OCI-LY7 (cell line): Measurements from ENCODE around the gene SETDB2. TPM values are rescaled to one million over a fixed set of nuclear protein-coding genes. Genes with fewer than 3 reads are reported as not detected.

ENCODE experiments used
- BruUV-seq: library from RNA; stranded (reverse); fragments of 400-500 nt; replicated peaks from 2 replicates; lab custom pipeline; 2021; lab: Mats Ljungman, UMichigan
- CTCF ChIA-PET: fragments of 300-600 bp; sonication (Branson Sonifier 250); formaldehyde crosslinking; loops from one replicate; lab custom pipeline; 2022; ENCODE audit warnings: antibody characterized with exemption; ENCODE audit not compliant: unreplicated experiment; lab: Charles Lee
- POLR2A ChIA-PET: fragments of 300-600 bp; sonication (Branson Sonifier 250); formaldehyde crosslinking; loops from one replicate; lab custom pipeline; 2022; ENCODE audit warnings: antibody characterized with exemption; lab: Charles Lee
- DNase-seq: peaks from one replicate; pipeline ENCODE4 v3.0.0-alpha.2; 2015; ENCODE audit warnings: low spot score
- H2AFZ ChIP-seq: fragments of 200-600 bp; sonication (generic), shearing (Covaris generic); 2 replicates; pipeline ENCODE4 v1.6.1; 2014; ENCODE audit warnings: mild to moderate bottlenecking, antibody characterized with exemption, low read length, moderate library complexity
- H3K27ac ChIP-seq: fragments of 200-600 bp; sonication (generic); 2 replicates; pipeline ENCODE4 v1.5.1; 2014; ENCODE audit warnings: mixed run types, low read depth, mild to moderate bottlenecking, moderate library complexity, low read length, inconsistent platforms; ENCODE audit not compliant: poor library complexity, severe bottlenecking
- H3K36me3 ChIP-seq: fragments of 200-600 bp; sonication (generic); 2 replicates; pipeline ENCODE4 v1.6.1; 2014; ENCODE audit warnings: mild to moderate bottlenecking, antibody characterized with exemption, low read length, moderate library complexity, mixed read lengths; ENCODE audit not compliant: insufficient read depth
- H3K4me1 ChIP-seq: fragments of 200-600 bp; sonication (generic); 2 replicates; pipeline ENCODE4 v1.5.1; 2014; ENCODE audit warnings: mild to moderate bottlenecking, low read length; ENCODE audit not compliant: insufficient read depth, poor library complexity, severe bottlenecking
- H3K4me2 ChIP-seq: fragments of 200-600 bp; sonication (generic); 2 replicates; pipeline ENCODE4 v1.6.1; 2014; ENCODE audit warnings: mild to moderate bottlenecking, low read length
- H3K4me3 ChIP-seq: fragments of 200-600 bp; sonication (generic); 2 replicates; pipeline ENCODE4 v1.5.1; 2014; ENCODE audit warnings: mild to moderate bottlenecking, low read depth, low read length; ENCODE audit not compliant: poor library complexity, severe bottlenecking
- H3K79me2 ChIP-seq: fragments of 200-600 bp; sonication (generic); 2 replicates; pipeline ENCODE4 v1.6.1; 2016; ENCODE audit warnings: low read depth, mild to moderate bottlenecking, low read length, moderate library complexity, mixed read lengths; ENCODE audit not compliant: insufficient read depth
- H3K9me2 ChIP-seq: fragments of 200-600 bp; sonication (generic); 2 replicates; pipeline ENCODE4 v1.6.1; 2016; ENCODE audit warnings: mild to moderate bottlenecking, low read length, mixed read lengths; ENCODE audit not compliant: insufficient read depth
- H3K9me3 ChIP-seq: fragments of 200-600 bp; sonication (generic); 2 replicates; pipeline ENCODE4 v1.6.1; 2014; ENCODE audit warnings: mild to moderate bottlenecking, mixed run types, low read length, mixed read lengths
- H4K20me1 ChIP-seq: fragments of 200-600 bp; sonication (generic); 2 replicates; pipeline ENCODE4 v1.6.1; 2014; ENCODE audit warnings: mild to moderate bottlenecking, antibody characterized with exemption, low read length, moderate library complexity, mixed read lengths; ENCODE audit not compliant: insufficient read depth
- CTCF ChIP-seq: fragments of 200-600 bp; sonication (generic); conservative IDR thresholded peaks from 2 replicates; pipeline ENCODE4 v1.5.1; 2014; ENCODE audit warnings: mild to moderate bottlenecking, antibody characterized with exemption, low read length, moderate library complexity, mixed read lengths
- EZH2phosphoT487 ChIP-seq: fragments of 200-600 bp; sonication (generic); IDR thresholded peaks from 2 replicates; pipeline ENCODE4 v1.6.1; 2018; ENCODE audit warnings: low read depth, borderline replicate concordance, mild to moderate bottlenecking, mixed run types, antibody characterized with exemption, low read length, moderate library complexity, mixed read lengths
- intact Hi-C: fragments of 100-400 bp; cut with micrococcal nuclease; formaldehyde crosslinking; loops from one replicate; pipeline ENCODE4 v1.10.0; 2022; ENCODE audit not compliant: unreplicated experiment
- total RNA-seq, 2 experiments: library from RNA; depleted of rRNA in 1 of 2; stranded (reverse); fragments of >200 nt in 1 of 2; shearing (Covaris generic) in 1 of 2; gene quantifications; 2 replicates each; pipeline ENCODE4 v1.2.3, GENCODE V29; 2014 to 2022

Gene SETDB2
- total RNA-seq, 2 experiments from 2014 or later, result 22.0 to 41.3 TPM

DNA sequence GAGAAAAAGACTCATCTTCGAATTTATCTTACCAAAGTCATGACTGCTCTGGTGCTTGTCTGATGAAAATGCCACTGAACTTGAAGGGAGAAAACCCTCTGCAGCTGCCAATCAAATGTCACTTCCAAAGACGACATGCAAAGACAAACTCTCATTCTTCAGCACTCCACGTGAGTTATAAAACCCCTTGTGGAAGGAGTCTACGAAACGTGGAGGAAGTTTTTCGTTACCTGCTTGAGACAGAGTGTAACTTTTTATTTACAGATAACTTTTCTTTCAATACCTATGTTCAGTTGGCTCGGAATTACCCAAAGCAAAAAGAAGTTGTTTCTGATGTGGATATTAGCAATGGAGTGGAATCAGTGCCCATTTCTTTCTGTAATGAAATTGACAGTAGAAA is 32.5 kb downstream of the SETDB2 start:
- TF ChIP-seq EZH2phosphoT487, result no peak
- H4K20me1 ChIP-seq, result no peaks in the 10 kb centered on the region
- H3K4me3 ChIP-seq, result no peak overlapping the region
- ChIA-PET CTCF (no interaction called here), POLR2A (no interaction called here)
- no TSS peak for BruUV-seq
- no peak for DNase-seq
- intact Hi-C loops, result no loop called here
- no peak overlapping the region for H3K4me2 ChIP-seq
- no peak overlapping the region for H2AFZ ChIP-seq
- H3K4me1 ChIP-seq, result no peaks in the 10 kb centered on the region
- H3K79me2 ChIP-seq, result no peaks in the 10 kb centered on the region
- no peaks in the 10 kb centered on the region for H3K9me2 ChIP-seq
- H3K9me3 ChIP-seq, result no peaks in the 10 kb centered on the region
- peaks cover 99% of the 10 kb centered on the region for H3K36me3 ChIP-seq
- no peak overlapping the region for H3K27ac ChIP-seq

DNA sequence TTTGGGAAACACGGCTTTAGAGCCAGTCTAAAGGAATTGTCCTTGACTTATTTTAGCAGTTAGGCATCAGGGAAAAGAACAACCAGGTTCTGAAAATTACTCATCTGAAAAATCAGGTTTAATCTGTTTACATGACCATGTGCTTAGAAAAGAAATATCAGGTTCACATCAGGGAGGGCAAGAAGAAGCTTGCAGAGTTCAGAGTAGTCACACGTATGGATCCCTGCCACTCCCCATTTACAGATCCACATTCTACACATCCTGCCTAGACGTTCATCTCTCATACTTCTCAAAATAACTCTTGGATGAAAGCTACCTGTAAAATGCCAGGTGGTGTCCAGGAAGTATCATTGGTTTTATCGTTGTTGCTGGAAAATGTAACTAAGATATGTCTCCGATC is 37.7 kb downstream of the SETDB2 start:
- Histone ChIP-seq H3K27ac (no peak overlapping the region), H2AFZ (no peak overlapping the region), H3K36me3 (peaks cover 97% of the 10 kb centered on the region), H3K79me2 (no peaks in the 10 kb centered on the region), H4K20me1 (no peaks in the 10 kb centered on the region), H3K4me2 (no peak overlapping the region), H3K9me3 (no peaks in the 10 kb centered on the region), H3K4me1 (no peaks in the 10 kb centered on the region), H3K9me2 (no peaks in the 10 kb centered on the region), H3K4me3 (no peak overlapping the region)
- BruUV-seq, result no TSS peak
- TF ChIP-seq EZH2phosphoT487, result no peak
- no peak for TF ChIP-seq CTCF
- ChIA-PET CTCF (no interaction called here), POLR2A (interaction anchor here (0.5 to 2.9 kb wide), 5 partner anchors 10 to 125 kb away, joined by 3 to 10 read pairs (median 6); partner anchors contain the start of gene PHF11)
- DNase-seq, result no peak
- intact Hi-C loops, result no loop called here

DNA sequence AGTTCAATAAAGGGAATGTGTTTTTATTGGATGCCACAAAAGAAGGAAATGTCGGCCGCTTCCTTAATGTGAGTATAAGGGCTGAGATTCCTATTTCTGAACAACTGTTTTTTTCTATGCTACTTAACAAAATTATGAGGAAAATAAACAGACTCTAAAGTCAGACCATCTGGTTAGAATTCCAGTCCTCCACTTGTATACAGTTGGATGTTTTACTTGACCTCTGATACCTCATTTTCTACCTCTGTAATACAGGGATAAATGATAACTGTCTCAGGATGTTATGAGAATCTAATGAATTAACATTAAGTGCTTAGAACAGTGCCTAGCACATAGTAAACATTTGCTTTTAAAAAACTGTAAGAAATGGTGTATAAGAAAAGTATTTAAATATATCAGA is 44.5 kb downstream of the SETDB2 start:
- TF ChIP-seq EZH2phosphoT487 (no peak), CTCF (no peak)
- BruUV-seq, result no TSS peak
- POLR2A ChIA-PET, result interaction anchor here (0.6 to 1.0 kb wide), 2 partner anchors 11 to 408 kb away, joined by 3 read pairs; no protein-coding TSS in a partner anchor

More for the DNA sequence above, 44.5 kb downstream of the SETDB2 start:
- Histone ChIP-seq H3K9me2 (no peaks in the 10 kb centered on the region), H3K36me3 (peaks cover 85% of the 10 kb centered on the region), H3K4me2 (no peak overlapping the region), H3K9me3 (no peaks in the 10 kb centered on the region), H3K4me3 (no peak overlapping the region), H2AFZ (no peak overlapping the region), H3K4me1 (peaks cover 7% of the 10 kb centered on the region), H3K79me2 (no peaks in the 10 kb centered on the region), H4K20me1 (no peaks in the 10 kb centered on the region), H3K27ac (no peak overlapping the region)
- DNase-seq, result no peak
- intact Hi-C loops, result no loop called here
- CTCF ChIA-PET, result no interaction called here
